H9 (cell line): ENCODE results near the gene DBH. TPM values are rescaled to one million over a fixed set of nuclear protein-coding genes. Genes with fewer than 3 reads are reported as not detected.

Source experiments
- DNase-seq: peaks from one replicate; pipeline ENCODE4 v3.0.0-alpha.2; 2017
- H2AFZ ChIP-seq: one replicate; pipeline ENCODE4 v1.6.1; 2013; ENCODE audit warnings: mild to moderate bottlenecking, low read length, control low read depth, moderate library complexity
- H2AK5ac ChIP-seq: 2 replicates; pipeline ENCODE4 v1.6.1; 2013; ENCODE audit warnings: low read length, control low read depth, mixed read lengths; ENCODE audit not compliant: insufficient read length
- H2BK120ac ChIP-seq: one replicate; pipeline ENCODE4 v1.6.1; 2013; ENCODE audit warnings: low read depth, mild to moderate bottlenecking, low read length, control low read depth, inconsistent platforms; ENCODE audit not compliant: poor library complexity, severe bottlenecking
- H2BK12ac ChIP-seq: 2 replicates; pipeline ENCODE4 v1.6.1; 2013; ENCODE audit warnings: low read length, control low read depth, mixed read lengths, low read depth; ENCODE audit not compliant: insufficient read length
- H2BK15ac ChIP-seq: 2 replicates; pipeline ENCODE4 v1.6.1; 2013; ENCODE audit warnings: low read depth, low read length, control low read depth
- H2BK20ac ChIP-seq: one replicate; pipeline ENCODE4 v1.6.1; 2013; ENCODE audit warnings: low read depth, mild to moderate bottlenecking, low read length, control low read depth, inconsistent platforms; ENCODE audit not compliant: poor library complexity, severe bottlenecking
- H2BK5ac ChIP-seq: 2 replicates; pipeline ENCODE4 v1.6.1; 2013; ENCODE audit warnings: low read length, control low read depth, mixed read lengths; ENCODE audit not compliant: insufficient read length
- H3K14ac ChIP-seq: 2 replicates; pipeline ENCODE4 v1.6.1; 2013; ENCODE audit warnings: low read length, control low read depth; ENCODE audit not compliant: insufficient read depth
- H3K18ac ChIP-seq: 2 replicates; pipeline ENCODE4 v1.6.1; 2013; ENCODE audit warnings: low read depth, mild to moderate bottlenecking, mixed read lengths, low read length, control low read depth; ENCODE audit not compliant: insufficient read length
- H3K23ac ChIP-seq: 2 replicates; pipeline ENCODE4 v1.6.1; 2013; ENCODE audit warnings: low read length, control low read depth, mixed read lengths, low read depth; ENCODE audit not compliant: insufficient read length
- H3K23me2 ChIP-seq: 2 replicates; pipeline ENCODE4 v1.6.1; 2013; ENCODE audit warnings: low read depth, mild to moderate bottlenecking, mixed read lengths, low read length, control low read depth; ENCODE audit not compliant: insufficient read length, poor library complexity, severe bottlenecking
- H3K27ac ChIP-seq: 2 replicates; pipeline ENCODE4 v1.5.1; 2013; ENCODE audit warnings: low read length, control low read depth, mixed read lengths, low read depth; ENCODE audit not compliant: insufficient read length
- H3K27me3 ChIP-seq: 2 replicates; pipeline ENCODE4 v1.6.1; 2013; ENCODE audit warnings: low read length, control low read depth, inconsistent platforms; ENCODE audit not compliant: insufficient read depth
- H3K4ac ChIP-seq: 2 replicates; pipeline ENCODE4 v1.6.1; 2013; ENCODE audit warnings: low read depth, mild to moderate bottlenecking, control low read depth, inconsistent platforms, low read length, moderate library complexity
- H3K4me1 ChIP-seq: 2 replicates; pipeline ENCODE4 v1.6.1; 2013; ENCODE audit warnings: low read length, control low read depth, inconsistent platforms; ENCODE audit not compliant: insufficient read depth
- H3K4me2 ChIP-seq: 2 replicates; pipeline ENCODE4 v1.6.1; 2013; ENCODE audit warnings: low read length, control low read depth, mixed read lengths; ENCODE audit not compliant: insufficient read length, insufficient read depth
- H3K56ac ChIP-seq: 2 replicates; pipeline ENCODE4 v1.6.1; 2013; ENCODE audit warnings: low read depth, mild to moderate bottlenecking, mixed read lengths, low read length, control low read depth; ENCODE audit not compliant: insufficient read length
- H3K79me1 ChIP-seq: 2 replicates; pipeline ENCODE4 v1.6.1; 2013; ENCODE audit warnings: low read depth, mild to moderate bottlenecking, moderate library complexity, low read length, control low read depth, inconsistent platforms; ENCODE audit not compliant: insufficient read depth, poor library complexity, severe bottlenecking
- H3K79me2 ChIP-seq: 2 replicates; pipeline ENCODE4 v1.6.1; 2013; ENCODE audit warnings: low read length, control low read depth, inconsistent platforms; ENCODE audit not compliant: insufficient read depth
- H3K9ac ChIP-seq: 2 replicates; pipeline ENCODE4 v1.6.1; 2013; ENCODE audit warnings: low read length, control low read depth, mixed read lengths; ENCODE audit not compliant: insufficient read length; ENCODE audit errors: extremely low read depth
- H3K9me3 ChIP-seq: one replicate; pipeline ENCODE4 v1.6.1; 2013; ENCODE audit warnings: low read depth, low read length, inconsistent platforms; ENCODE audit not compliant: control insufficient read depth
- H3T11ph ChIP-seq: one replicate; pipeline ENCODE4 v1.6.1; 2013; ENCODE audit warnings: mild to moderate bottlenecking, low read length, control low read depth, inconsistent platforms
- H4K20me1 ChIP-seq: one replicate; pipeline ENCODE4 v1.6.1; 2013; ENCODE audit not compliant: control insufficient read depth, insufficient read length, insufficient read depth
- H4K5ac ChIP-seq: 2 replicates; pipeline ENCODE4 v1.6.1; 2013; ENCODE audit warnings: low read depth, mild to moderate bottlenecking, mixed read lengths, low read length, control low read depth; ENCODE audit not compliant: insufficient read length
- H4K8ac ChIP-seq: replicated peaks from 2 replicates; pipeline ENCODE4 v1.6.1; 2013; ENCODE audit warnings: low read length, control low read depth, mixed read lengths, low read depth; ENCODE audit not compliant: insufficient read length
- H4K91ac ChIP-seq: 2 replicates; pipeline ENCODE4 v1.6.1; 2013; ENCODE audit warnings: low read depth, mild to moderate bottlenecking, moderate library complexity, mixed read lengths, low read length, control low read depth; ENCODE audit not compliant: insufficient read length
- H3K27ac Mint-ChIP-seq, 3 experiments: 2 replicates in 2 of 3; 3 replicates in 1 of 3; pipeline ENCODE4 v1.8.0; 2020 to 2021; ENCODE audit warnings: mixed read lengths in 3 of 3, mild to moderate bottlenecking in 1 of 3, moderate library complexity in 1 of 3
- H3K27me3 Mint-ChIP-seq: 2 replicates; pipeline ENCODE4 v1.8.0; 2021; ENCODE audit warnings: low read depth, mild to moderate bottlenecking, moderate library complexity, mixed read lengths
- H3K36me3 Mint-ChIP-seq, 3 experiments: 2 replicates in 2 of 3; 3 replicates in 1 of 3; pipeline ENCODE4 v1.8.0; 2020 to 2021; ENCODE audit warnings: low read depth in 3 of 3, mixed read lengths in 3 of 3; ENCODE audit not compliant: insufficient read depth in 1 of 3
- H3K4me1 Mint-ChIP-seq, 2 experiments: 2 replicates each; pipeline ENCODE4 v1.8.0; 2020; ENCODE audit warnings: mixed read lengths in 2 of 2
- H3K4me3 Mint-ChIP-seq, 2 experiments: 2 replicates in 1 of 2; 3 replicates in 1 of 2; pipeline ENCODE4 v1.8.0; 2020 to 2021; ENCODE audit warnings: mild to moderate bottlenecking in 2 of 2, mixed read lengths in 2 of 2, moderate library complexity in 1 of 2
- H3K9me3 Mint-ChIP-seq, 2 experiments: 2 replicates in 1 of 2; 3 replicates in 1 of 2; pipeline ENCODE4 v1.8.0; 2020; ENCODE audit warnings: mild to moderate bottlenecking in 2 of 2, mixed read lengths in 2 of 2, moderate library complexity in 1 of 2
- WGBS: extraction: QIAGEN DNeasy Blood & Tissue Kit; methylation state at CpG from one replicate; pipeline ENCODE4 v1.1.7; 2013; ENCODE audit warnings: missing lambda C conversion rate, low lambda C conversion rate, mixed read lengths; ENCODE audit not compliant: insufficient read length; ENCODE audit errors: extremely low coverage; 5-methylcytosine and 5-hydroxymethylcytosine counted together
- total RNA-seq: library from RNA; stranded (reverse); gene quantifications from 2 replicates; pipeline ENCODE4 v1.2.1, GENCODE V29; 2021
- TF ChIP-seq, protein P1 (sequence below): fragments of 200-600 bp; sonication (generic); conservative IDR thresholded peaks from 3 replicates; pipeline ENCODE4 v1.8.0; 2021; ENCODE audit warnings: antibody characterized with exemption, mild to moderate bottlenecking

DBH gene
- total RNA-seq, 1 experiment from 2014 or later, result not detected

DNA sequence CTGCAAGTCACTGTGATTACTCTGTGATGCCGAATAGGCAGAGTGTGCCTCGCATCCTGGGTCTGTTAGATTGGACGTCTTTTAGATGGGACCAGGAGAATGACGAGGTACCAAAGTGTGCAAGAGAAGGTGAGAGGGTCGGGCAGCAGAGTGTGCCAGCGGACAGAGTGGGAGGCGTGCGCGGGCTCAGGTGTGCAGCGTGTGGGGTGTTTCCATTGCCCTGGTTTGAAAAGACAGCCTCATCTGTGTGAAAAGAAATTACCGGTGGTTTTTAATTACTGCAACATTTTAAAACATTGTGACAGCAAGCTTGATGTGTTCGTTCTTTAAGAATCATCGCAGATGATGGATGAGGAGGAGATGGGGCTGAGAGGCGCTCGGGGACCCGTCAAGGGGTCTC is 22.7 kb upstream of the DBH start:
- Histone ChIP-seq H2BK15ac (no peak overlapping the region), H3K4me1 (no peaks in the 10 kb centered on the region), H3K23ac (no peak overlapping the region), H4K91ac (no peak overlapping the region), H3K18ac (no peak overlapping the region), H3K9ac (no peak overlapping the region), H3K56ac (no peak overlapping the region), H2AFZ (no peak overlapping the region), H4K20me1 (no peaks in the 10 kb centered on the region), H3K79me1 (no peaks in the 10 kb centered on the region), H2BK20ac (no peak overlapping the region), H3K27ac (no peak overlapping the region), H3K4me2 (no peak overlapping the region), H3T11ph (no peak overlapping the region), H3K27me3 (peaks cover 3% of the 10 kb centered on the region; the same call in 1 of the 2 replicates), H3K23me2 (no peaks in the 10 kb centered on the region), H2BK5ac (no peak overlapping the region), H3K79me2 (no peaks in the 10 kb centered on the region), H3K4ac (no peak overlapping the region), H2BK120ac (no peak overlapping the region), H4K8ac (no peak overlapping the region), H2AK5ac (no peak overlapping the region), H4K5ac (no peak overlapping the region), H3K14ac (no peak overlapping the region), H3K9me3 (no peaks in the 10 kb centered on the region), H2BK12ac (no peak overlapping the region)
- no peak overlapping the region for H3K4me3 Mint-ChIP-seq
- no peak overlapping the region for H3K27ac Mint-ChIP-seq
- H3K27me3 Mint-ChIP-seq, result peaks cover 76% of the 10 kb centered on the region
- H3K9me3 Mint-ChIP-seq, result no peaks in the 10 kb centered on the region; a peak in 2 of 5 replicates
- TF ChIP-seq, protein P1, sequence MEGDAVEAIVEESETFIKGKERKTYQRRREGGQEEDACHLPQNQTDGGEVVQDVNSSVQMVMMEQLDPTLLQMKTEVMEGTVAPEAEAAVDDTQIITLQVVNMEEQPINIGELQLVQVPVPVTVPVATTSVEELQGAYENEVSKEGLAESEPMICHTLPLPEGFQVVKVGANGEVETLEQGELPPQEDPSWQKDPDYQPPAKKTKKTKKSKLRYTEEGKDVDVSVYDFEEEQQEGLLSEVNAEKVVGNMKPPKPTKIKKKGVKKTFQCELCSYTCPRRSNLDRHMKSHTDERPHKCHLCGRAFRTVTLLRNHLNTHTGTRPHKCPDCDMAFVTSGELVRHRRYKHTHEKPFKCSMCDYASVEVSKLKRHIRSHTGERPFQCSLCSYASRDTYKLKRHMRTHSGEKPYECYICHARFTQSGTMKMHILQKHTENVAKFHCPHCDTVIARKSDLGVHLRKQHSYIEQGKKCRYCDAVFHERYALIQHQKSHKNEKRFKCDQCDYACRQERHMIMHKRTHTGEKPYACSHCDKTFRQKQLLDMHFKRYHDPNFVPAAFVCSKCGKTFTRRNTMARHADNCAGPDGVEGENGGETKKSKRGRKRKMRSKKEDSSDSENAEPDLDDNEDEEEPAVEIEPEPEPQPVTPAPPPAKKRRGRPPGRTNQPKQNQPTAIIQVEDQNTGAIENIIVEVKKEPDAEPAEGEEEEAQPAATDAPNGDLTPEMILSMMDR, result no peak
- H3K36me3 Mint-ChIP-seq, result no peaks in the 10 kb centered on the region
- no peak for DNase-seq
- WGBS, result no CpG with 5 or more reads among the region's 16 CpGs
- peaks cover 6 to 17% of the 10 kb centered on the region in 2 experiments for H3K4me1 Mint-ChIP-seq
